GM19238 (cell line): Measurements from ENCODE around the gene TCL1B.
"Not testable (repeated sequence)": the region's sequence is repeated elsewhere in the genome, so short reads cannot be mapped to it uniquely, and the experiment has no call there.

ENCODE experiments used
- DNase-seq: peaks from one replicate; pipeline ENCODE4 v3.0.0; 2011; ENCODE audit warnings: low spot score; ENCODE audit not compliant: insufficient read length

TCL1B gene

GRCh38 chr14:95701846-95702221 lies 15.6 kb downstream of the TCL1B start:
- DNase-seq, result no peak

GRCh38 chr14:95703341-95703740 lies 17.1 kb downstream of the TCL1B start:
- DNase-seq, result no peak

- DNase-seq, result no peak
Observed at GRCh38 chr14:95703805-95704204, 17.6 kb downstream of the TCL1B start.

GRCh38 chr14:95705518-95705917 lies 19.3 kb downstream of the TCL1B start:
- no peak for DNase-seq

- DNase-seq, result no peak
Observed at GRCh38 chr14:95707327-95707726, 21.1 kb downstream of the TCL1B start.

- DNase-seq, result no peak
Observed at GRCh38 chr14:95710106-95710505, 23.9 kb downstream of the TCL1B start.

- no peak for DNase-seq
Observed at GRCh38 chr14:95711476-95712176, 25.4 kb downstream of the TCL1B start.

- no peak for DNase-seq
Observed at GRCh38 chr14:95712398-95712797, 26.2 kb downstream of the TCL1B start.

- DNase-seq, result peak; percentile 70
Observed at GRCh38 chr14:95713596-95714371, 27.6 kb downstream of the TCL1B start, which contains the start of gene TCL1A. Gene TCL1A, minus strand, starts transcription at chr14:95714125. Its CDS starts 59 bp downstream, at chr14:95714066.

- DNase-seq, result no peak
Observed at GRCh38 chr14:95722525-95723190, 36.4 kb downstream of the TCL1B start.

GRCh38 chr14:95725685-95726336 lies 39.6 kb downstream of the TCL1B start:
- peak; percentile 42 for DNase-seq

GRCh38 chr14:95727056-95727700 lies 41.0 kb downstream of the TCL1B start:
- no peak for DNase-seq

GRCh38 chr14:95729402-95730028 lies 43.3 kb downstream of the TCL1B start:
- not testable (repeated sequence) for DNase-seq

GRCh38 chr14:95730126-95730525 lies 43.9 kb downstream of the TCL1B start:
- DNase-seq, result no peak

- DNase-seq, result no peak
Observed at GRCh38 chr14:95733212-95733611, 47.0 kb downstream of the TCL1B start.

- no peak for DNase-seq
Observed at GRCh38 chr14:95739356-95739755, 53.1 kb downstream of the TCL1B start.

- DNase-seq, result no peak
Observed at GRCh38 chr14:95741038-95741490, 54.8 kb downstream of the TCL1B start.

GRCh38 chr14:95741781-95742180 lies 55.6 kb downstream of the TCL1B start:
- DNase-seq, result no peak
